HUES48 (cell line): ENCODE measurements around the gene VSTM2B.

ENCODE experiments used
- H3K27ac ChIP-seq: one replicate; pipeline ENCODE4 v1.7.0; 2013; ENCODE audit warnings: low read depth, low read length, inconsistent platforms
- H3K27me3 ChIP-seq: 2 replicates; pipeline ENCODE4 v1.6.1; 2013; ENCODE audit warnings: mild to moderate bottlenecking, low read length; ENCODE audit not compliant: control insufficient read depth, insufficient read depth
- H3K36me3 ChIP-seq: 2 replicates; pipeline ENCODE4 v1.6.1; 2013; ENCODE audit warnings: low read length; ENCODE audit not compliant: control insufficient read depth, insufficient read depth
- H3K4me1 ChIP-seq: 2 replicates; pipeline ENCODE4 v1.6.1; 2013; ENCODE audit warnings: mild to moderate bottlenecking, low read length; ENCODE audit not compliant: control insufficient read depth, insufficient read depth
- H3K4me3 ChIP-seq: 2 replicates; pipeline ENCODE4 v1.5.1; 2013; ENCODE audit warnings: mild to moderate bottlenecking, low read depth, low read length
- H3K9ac ChIP-seq: 2 replicates; pipeline ENCODE4 v1.6.1; 2013; ENCODE audit warnings: mild to moderate bottlenecking, low read depth, low read length, moderate library complexity
- H3K9me3 ChIP-seq: 2 replicates; pipeline ENCODE4 v1.6.1; 2013; ENCODE audit warnings: low read length; ENCODE audit not compliant: control insufficient read depth, insufficient read depth

The VSTM2B gene

GRCh38 chr19:29560313-29561075 is 34.7 kb downstream of the VSTM2B start:
- Histone ChIP-seq H3K4me3 (no peak overlapping the region), H3K27me3 (no peaks in the 10 kb centered on the region; the same call in 1 of the 2 replicates), H3K36me3 (no peaks in the 10 kb centered on the region), H3K9ac (no peak overlapping the region), H3K4me1 (peaks cover 5% of the 10 kb centered on the region; the same call in 1 of the 2 replicates), H3K9me3 (peaks cover 6% of the 10 kb centered on the region; the same call in 1 of the 2 replicates), H3K27ac (no peak overlapping the region)

- H3K36me3 ChIP-seq: no peaks in the 10 kb centered on the region
- no peak overlapping the region for H3K9ac ChIP-seq
- no peaks in the 10 kb centered on the region; the same call in 1 of the 2 replicates for H3K27me3 ChIP-seq
- peaks cover 5% of the 10 kb centered on the region; the same call in 1 of the 2 replicates for H3K4me1 ChIP-seq
- H3K4me3 ChIP-seq: no peak overlapping the region
- no peak overlapping the region for H3K27ac ChIP-seq
- 0 out of 2 replicates have a peak, but pooled peaks cover 3% of the 10 kb centered on the region for H3K9me3 ChIP-seq
Observed at GRCh38 chr19:29561601-29562000, 35.8 kb downstream of the VSTM2B start.

- Histone ChIP-seq H3K27me3 (no peaks in the 10 kb centered on the region; the same call in 1 of the 2 replicates), H3K9ac (no peak overlapping the region), H3K4me1 (peaks cover 5% of the 10 kb centered on the region; the same call in 1 of the 2 replicates), H3K36me3 (no peaks in the 10 kb centered on the region), H3K4me3 (no peak overlapping the region), H3K9me3 (0 out of 2 replicates have a peak, but pooled peaks cover 3% of the 10 kb centered on the region), H3K27ac (no peak overlapping the region)
Observed at GRCh38 chr19:29562299-29563297, 36.8 kb downstream of the VSTM2B start.

- Histone ChIP-seq H3K27me3 (no peaks in the 10 kb centered on the region; the same call in 1 of the 2 replicates), H3K36me3 (no peaks in the 10 kb centered on the region), H3K4me3 (no peak overlapping the region), H3K9ac (no peak overlapping the region), H3K9me3 (0 out of 2 replicates have a peak, but pooled peaks cover 3% of the 10 kb centered on the region), H3K4me1 (peaks cover 5% of the 10 kb centered on the region; the same call in 1 of the 2 replicates), H3K27ac (no peak overlapping the region)
Observed at GRCh38 chr19:29563486-29564101, 37.8 kb downstream of the VSTM2B start.

GRCh38 chr19:29564574-29565005 is 38.8 kb downstream of the VSTM2B start:
- Histone ChIP-seq H3K27ac (no peak overlapping the region), H3K4me3 (no peak overlapping the region), H3K27me3 (no peaks in the 10 kb centered on the region; the same call in 1 of the 2 replicates), H3K9me3 (0 out of 2 replicates have a peak, but pooled peaks cover 3% of the 10 kb centered on the region), H3K9ac (no peak overlapping the region), H3K4me1 (peaks cover 5% of the 10 kb centered on the region; the same call in 1 of the 2 replicates), H3K36me3 (no peaks in the 10 kb centered on the region)

- no peaks in the 10 kb centered on the region; the same call in 1 of the 2 replicates for H3K27me3 ChIP-seq
- no peaks in the 10 kb centered on the region for H3K36me3 ChIP-seq
- peaks cover 5% of the 10 kb centered on the region; the same call in 1 of the 2 replicates for H3K4me1 ChIP-seq
Observed at GRCh38 chr19:29565171-29565570, 39.4 kb downstream of the VSTM2B start.

GRCh38 chr19:29566496-29567054 is 40.8 kb downstream of the VSTM2B start:
- Histone ChIP-seq H3K36me3 (no peaks in the 10 kb centered on the region), H3K27ac (no peak overlapping the region), H3K9ac (no peak overlapping the region), H3K9me3 (no peaks in the 10 kb centered on the region), H3K4me1 (peaks cover 5% of the 10 kb centered on the region; the same call in 1 of the 2 replicates), H3K4me3 (no peak overlapping the region), H3K27me3 (no peaks in the 10 kb centered on the region; the same call in 1 of the 2 replicates)

More at GRCh38 chr19:29565171-29565570, 39.4 kb downstream of the VSTM2B start:
- Histone ChIP-seq H3K9me3 (no peaks in the 10 kb centered on the region), H3K27ac (no peak overlapping the region), H3K4me3 (no peak overlapping the region), H3K9ac (no peak overlapping the region)

GRCh38 chr19:29567366-29567915 is 41.6 kb downstream of the VSTM2B start:
- Histone ChIP-seq H3K4me1 (peaks cover 5% of the 10 kb centered on the region; the same call in 1 of the 2 replicates), H3K36me3 (no peaks in the 10 kb centered on the region), H3K9ac (no peak overlapping the region)

GRCh38 chr19:29568036-29569025 is 42.5 kb downstream of the VSTM2B start:
- H3K27ac ChIP-seq: no peak overlapping the region
- no peak overlapping the region for H3K4me3 ChIP-seq
- peaks cover 5% of the 10 kb centered on the region; the same call in 1 of the 2 replicates for H3K4me1 ChIP-seq
- no peaks in the 10 kb centered on the region; the same call in 1 of the 2 replicates for H3K27me3 ChIP-seq
- H3K9me3 ChIP-seq: no peaks in the 10 kb centered on the region
- no peaks in the 10 kb centered on the region for H3K36me3 ChIP-seq
- H3K9ac ChIP-seq: no peak overlapping the region

More at GRCh38 chr19:29567366-29567915, 41.6 kb downstream of the VSTM2B start:
- no peak overlapping the region for H3K4me3 ChIP-seq
- H3K27ac ChIP-seq: no peak overlapping the region
- H3K9me3 ChIP-seq: no peaks in the 10 kb centered on the region
- H3K27me3 ChIP-seq: no peaks in the 10 kb centered on the region; the same call in 1 of the 2 replicates
